Peyer's patch (tissue), 4 donors: ENCODE data around the gene CDH10.

Experiments used
- POLR2A ChIP-seq, 2 donors: fragments of 450-650 bp; IDR thresholded peaks; one replicate each; pipeline ENCODE4 v1.5.1; 2017; ENCODE audit warnings: antibody characterized with exemption in 2 of 2, mild to moderate bottlenecking in 2 of 2, moderate library complexity in 2 of 2
- TF ChIP-seq, protein P1 (sequence below), 6 experiments: fragments of 450-650 bp in 4 of 6; fragments of 200-600 bp in 2 of 6; sonication (generic) in 1 of 6; IDR thresholded peaks; one replicate each; pipeline ENCODE4 v1.5.1; 2017 to 2019; ENCODE audit warnings: antibody characterized with exemption in 6 of 6, mild to moderate bottlenecking in 3 of 6, moderate library complexity in 1 of 6

DNA sequence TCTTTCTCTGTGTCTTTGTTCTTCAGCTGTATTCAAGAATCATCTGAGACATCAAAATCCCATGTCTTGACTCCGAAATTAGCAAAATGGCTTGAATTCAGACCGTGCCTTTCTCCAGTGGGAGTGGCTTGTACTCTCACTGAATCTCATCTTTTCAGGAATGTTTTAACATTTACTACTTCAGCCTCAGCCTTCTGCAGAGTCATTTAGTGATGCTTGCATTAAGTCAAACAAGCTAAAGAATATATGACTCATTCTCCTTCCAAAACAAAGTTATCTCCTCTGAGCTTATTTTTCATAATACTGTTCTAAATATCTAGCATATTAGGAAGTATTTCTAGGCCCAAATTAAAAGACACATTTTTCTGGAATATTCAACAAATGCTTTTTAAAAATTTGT is 205.3 kb downstream of the CDH10 start:
- TF ChIP-seq, protein P1, sequence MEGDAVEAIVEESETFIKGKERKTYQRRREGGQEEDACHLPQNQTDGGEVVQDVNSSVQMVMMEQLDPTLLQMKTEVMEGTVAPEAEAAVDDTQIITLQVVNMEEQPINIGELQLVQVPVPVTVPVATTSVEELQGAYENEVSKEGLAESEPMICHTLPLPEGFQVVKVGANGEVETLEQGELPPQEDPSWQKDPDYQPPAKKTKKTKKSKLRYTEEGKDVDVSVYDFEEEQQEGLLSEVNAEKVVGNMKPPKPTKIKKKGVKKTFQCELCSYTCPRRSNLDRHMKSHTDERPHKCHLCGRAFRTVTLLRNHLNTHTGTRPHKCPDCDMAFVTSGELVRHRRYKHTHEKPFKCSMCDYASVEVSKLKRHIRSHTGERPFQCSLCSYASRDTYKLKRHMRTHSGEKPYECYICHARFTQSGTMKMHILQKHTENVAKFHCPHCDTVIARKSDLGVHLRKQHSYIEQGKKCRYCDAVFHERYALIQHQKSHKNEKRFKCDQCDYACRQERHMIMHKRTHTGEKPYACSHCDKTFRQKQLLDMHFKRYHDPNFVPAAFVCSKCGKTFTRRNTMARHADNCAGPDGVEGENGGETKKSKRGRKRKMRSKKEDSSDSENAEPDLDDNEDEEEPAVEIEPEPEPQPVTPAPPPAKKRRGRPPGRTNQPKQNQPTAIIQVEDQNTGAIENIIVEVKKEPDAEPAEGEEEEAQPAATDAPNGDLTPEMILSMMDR (IDR thresholded peaks at IDR 0.05) = no peak
- TF ChIP-seq POLR2A (IDR thresholded peaks at IDR 0.05) = no peak
